Measurements from ENCODE around the gene CYP2W1. TPM values are rescaled to one million over a fixed set of nuclear protein-coding genes. Genes with fewer than 3 reads are reported as not detected.
"Not testable (repeated sequence)": the region's sequence is repeated elsewhere in the genome, so short reads cannot be mapped to it uniquely, and the experiment has no call there.

The CYP2W1 gene
- total RNA-seq, 1 donor from 2014 or later = not detected

DNA sequence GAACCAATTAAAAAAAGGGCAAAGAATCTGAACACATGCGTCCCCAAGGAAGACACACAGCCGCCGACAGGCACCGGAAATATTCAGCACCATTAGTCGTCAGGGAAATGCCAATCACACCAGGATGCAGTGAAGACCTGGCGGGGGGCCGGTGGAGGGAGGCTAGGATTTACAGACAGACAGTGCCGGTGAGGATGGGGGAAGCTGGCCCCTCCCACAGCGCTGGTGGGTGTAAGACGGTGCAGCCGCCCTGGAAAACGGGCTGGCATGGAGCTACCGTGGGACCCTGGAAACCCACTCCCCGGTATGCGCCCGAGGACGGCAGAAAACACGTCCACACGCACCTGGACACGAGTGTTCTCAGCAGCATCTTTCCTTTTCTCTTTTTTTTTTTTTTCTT, 23.7 kb upstream of the CYP2W1 start:
- Mint-ChIP-seq H3K27ac (ENCODE audit: unreplicated experiment) (no peak overlapping the region), H3K4me3 (ENCODE audit: unreplicated experiment) (no peak overlapping the region)

DNA sequence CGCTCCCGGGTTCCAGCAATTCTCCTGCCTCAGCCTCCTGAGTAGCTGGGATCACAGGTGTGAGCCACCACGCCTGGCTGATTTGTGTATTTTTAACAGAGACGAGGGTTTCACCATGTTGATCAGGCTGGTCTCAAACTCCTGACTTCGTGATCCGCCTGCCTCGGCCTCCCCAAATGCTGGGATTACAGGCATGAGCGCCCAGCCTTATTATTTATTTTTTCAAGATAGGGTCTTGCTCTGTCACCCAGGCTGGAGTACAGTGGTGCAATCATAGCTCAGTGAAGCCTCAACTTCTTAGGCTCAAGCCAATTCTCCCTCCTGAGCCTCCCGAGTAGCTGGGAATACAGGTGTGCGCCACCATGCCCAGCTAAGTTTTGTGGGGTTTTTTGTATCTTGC, 23.2 kb upstream of the CYP2W1 start:
- peak; percentile 20 for DNase-seq (ENCODE audit: low spot score)
- H3K27ac Mint-ChIP-seq (ENCODE audit: unreplicated experiment); H3K36me3 Mint-ChIP-seq (ENCODE audit: low read depth); H3K9me3 Mint-ChIP-seq (ENCODE audit: low read depth); H3K27me3 Mint-ChIP-seq (ENCODE audit: low read depth); H3K4me3 Mint-ChIP-seq (ENCODE audit: unreplicated experiment): not testable (repeated sequence)
- H3K4me1 Mint-ChIP-seq (ENCODE audit: low read depth) = peaks cover 15% of the 10 kb centered on the region

More for the DNA sequence above, 23.7 kb upstream of the CYP2W1 start:
- no peaks in the 10 kb centered on the region for H3K9me3 Mint-ChIP-seq (ENCODE audit: low read depth)
- no peaks in the 10 kb centered on the region for H3K36me3 Mint-ChIP-seq (ENCODE audit: low read depth)
- H3K27me3 Mint-ChIP-seq (ENCODE audit: low read depth) = no peaks in the 10 kb centered on the region
- TF ChIP-seq, protein P1, sequence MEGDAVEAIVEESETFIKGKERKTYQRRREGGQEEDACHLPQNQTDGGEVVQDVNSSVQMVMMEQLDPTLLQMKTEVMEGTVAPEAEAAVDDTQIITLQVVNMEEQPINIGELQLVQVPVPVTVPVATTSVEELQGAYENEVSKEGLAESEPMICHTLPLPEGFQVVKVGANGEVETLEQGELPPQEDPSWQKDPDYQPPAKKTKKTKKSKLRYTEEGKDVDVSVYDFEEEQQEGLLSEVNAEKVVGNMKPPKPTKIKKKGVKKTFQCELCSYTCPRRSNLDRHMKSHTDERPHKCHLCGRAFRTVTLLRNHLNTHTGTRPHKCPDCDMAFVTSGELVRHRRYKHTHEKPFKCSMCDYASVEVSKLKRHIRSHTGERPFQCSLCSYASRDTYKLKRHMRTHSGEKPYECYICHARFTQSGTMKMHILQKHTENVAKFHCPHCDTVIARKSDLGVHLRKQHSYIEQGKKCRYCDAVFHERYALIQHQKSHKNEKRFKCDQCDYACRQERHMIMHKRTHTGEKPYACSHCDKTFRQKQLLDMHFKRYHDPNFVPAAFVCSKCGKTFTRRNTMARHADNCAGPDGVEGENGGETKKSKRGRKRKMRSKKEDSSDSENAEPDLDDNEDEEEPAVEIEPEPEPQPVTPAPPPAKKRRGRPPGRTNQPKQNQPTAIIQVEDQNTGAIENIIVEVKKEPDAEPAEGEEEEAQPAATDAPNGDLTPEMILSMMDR (IDR thresholded peaks at IDR 0.05) = no peak
- H3K4me1 Mint-ChIP-seq (ENCODE audit: low read depth) = peaks cover 11% of the 10 kb centered on the region
- peak; percentile 68 for DNase-seq (ENCODE audit: low spot score)

DNA sequence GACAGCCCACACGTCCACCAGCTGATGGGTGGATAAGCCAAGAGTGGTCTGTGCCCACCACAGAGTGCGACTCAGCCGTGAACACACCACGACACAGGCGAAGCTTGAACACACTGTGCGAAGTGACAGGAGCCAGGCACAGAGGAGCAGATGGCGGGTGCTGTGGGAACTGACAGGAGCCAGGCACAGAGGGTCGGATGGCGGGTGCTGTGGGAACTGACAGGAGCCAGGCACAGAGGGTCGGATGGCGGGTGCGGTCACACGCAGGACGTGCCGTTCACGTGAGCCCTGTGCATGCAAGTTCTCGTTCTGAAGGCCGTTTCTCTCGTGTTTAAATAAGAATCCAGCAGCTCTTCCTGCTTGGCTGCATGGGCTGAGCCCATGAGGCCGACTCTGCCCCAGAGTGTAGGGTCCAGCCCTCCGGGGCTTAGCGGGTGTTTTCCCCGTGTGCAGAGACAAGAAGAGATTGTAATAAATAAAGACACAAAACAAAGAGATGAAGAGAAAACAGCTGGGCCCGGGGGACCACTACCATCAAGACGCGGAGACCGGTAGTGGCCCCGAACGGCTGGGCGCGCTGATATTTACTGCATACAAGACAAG, 22.6 kb upstream of the CYP2W1 start:
- Mint-ChIP-seq H3K36me3 (ENCODE audit: low read depth) (no peaks in the 10 kb centered on the region), H3K4me1 (ENCODE audit: low read depth) (peaks cover 18% of the 10 kb centered on the region), H3K27ac (ENCODE audit: unreplicated experiment) (no peak overlapping the region), H3K9me3 (ENCODE audit: low read depth) (no peaks in the 10 kb centered on the region), H3K27me3 (ENCODE audit: low read depth) (no peaks in the 10 kb centered on the region), H3K4me3 (ENCODE audit: unreplicated experiment) (no peak overlapping the region)
- DNase-seq (ENCODE audit: low spot score) = peak; percentile 69
- TF ChIP-seq, protein P1 (IDR thresholded peaks at IDR 0.05) = no peak

DNA sequence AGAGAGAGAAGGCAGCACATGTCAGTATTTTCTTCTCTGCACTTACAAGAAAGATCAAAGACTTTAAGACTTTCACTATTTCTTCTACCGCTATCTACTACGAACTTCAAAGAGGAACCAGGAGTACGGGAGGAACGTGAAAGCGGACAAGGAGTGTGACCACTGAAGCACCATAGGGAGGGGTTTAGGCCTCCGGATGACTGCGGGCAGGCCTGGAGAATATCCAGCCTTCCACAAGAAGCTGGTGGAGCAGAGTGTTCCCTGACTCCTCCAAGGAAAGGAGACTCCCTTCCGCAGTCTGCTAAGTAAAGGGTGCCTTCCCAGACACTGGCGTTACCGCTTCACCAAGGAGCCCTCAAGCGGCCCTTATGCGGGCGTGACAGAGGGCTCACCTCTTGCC, 22.0 kb upstream of the CYP2W1 start:
- peak; percentile 32 for DNase-seq (ENCODE audit: low spot score)
- H3K27me3 Mint-ChIP-seq (ENCODE audit: low read depth); H3K27ac Mint-ChIP-seq (ENCODE audit: unreplicated experiment); H3K36me3 Mint-ChIP-seq (ENCODE audit: low read depth); H3K4me3 Mint-ChIP-seq (ENCODE audit: unreplicated experiment); H3K9me3 Mint-ChIP-seq (ENCODE audit: low read depth): not testable (repeated sequence)
- peaks cover 22% of the 10 kb centered on the region for H3K4me1 Mint-ChIP-seq (ENCODE audit: low read depth)

DNA sequence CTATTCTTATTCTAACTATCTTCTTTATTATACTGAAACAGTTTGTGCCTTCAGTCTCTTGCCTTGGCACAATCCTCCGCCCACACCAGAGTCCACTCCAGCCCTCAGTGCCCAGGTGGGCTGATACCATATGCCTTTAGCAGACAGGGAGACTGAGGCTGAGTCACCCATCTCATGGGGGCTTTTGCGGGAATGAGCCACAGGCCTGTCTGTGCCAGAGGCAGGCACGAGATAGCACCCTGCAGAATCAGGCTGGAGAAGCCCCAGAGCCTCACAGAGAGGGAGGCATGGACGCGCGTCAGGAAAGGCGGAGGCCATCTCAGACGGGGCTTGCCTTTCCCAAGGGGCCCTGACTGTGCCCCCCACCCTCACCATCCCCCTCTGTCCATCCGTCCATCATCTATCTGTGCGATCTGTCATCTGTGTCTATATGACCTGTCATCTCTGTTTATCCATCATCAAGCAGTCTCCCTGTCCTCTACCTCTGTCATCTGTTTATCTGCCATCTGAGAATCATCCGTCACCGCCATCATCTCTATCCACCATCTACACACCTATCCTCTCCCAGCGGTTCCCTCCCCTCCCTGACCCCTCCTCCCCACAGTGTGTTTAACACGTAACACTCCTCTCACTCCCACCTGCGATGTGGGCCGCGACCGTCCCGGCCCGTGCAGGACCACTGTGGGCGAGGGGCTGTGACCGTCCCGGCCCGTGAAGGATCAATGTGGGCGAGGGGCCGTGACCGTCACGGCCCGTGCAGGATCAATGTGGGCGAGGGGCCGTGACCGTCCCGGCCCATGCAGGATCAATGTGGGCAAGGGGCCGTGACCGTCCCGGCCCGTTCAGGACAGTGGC, 21.2 kb upstream of the CYP2W1 start:
- H3K9me3 Mint-ChIP-seq (ENCODE audit: low read depth) = no peaks in the 10 kb centered on the region
- H3K36me3 Mint-ChIP-seq (ENCODE audit: low read depth) = peaks cover 1% of the 10 kb centered on the region
- TF ChIP-seq, protein P1 (IDR thresholded peaks at IDR 0.05) = no peak
- no peaks in the 10 kb centered on the region for H3K27me3 Mint-ChIP-seq (ENCODE audit: low read depth)
- no peak overlapping the region for H3K27ac Mint-ChIP-seq (ENCODE audit: unreplicated experiment)
- peak; percentile 69 for DNase-seq (ENCODE audit: low spot score)
- peaks cover 29% of the 10 kb centered on the region for H3K4me1 Mint-ChIP-seq (ENCODE audit: low read depth)
- H3K4me3 Mint-ChIP-seq (ENCODE audit: unreplicated experiment) = no peak overlapping the region

DNA sequence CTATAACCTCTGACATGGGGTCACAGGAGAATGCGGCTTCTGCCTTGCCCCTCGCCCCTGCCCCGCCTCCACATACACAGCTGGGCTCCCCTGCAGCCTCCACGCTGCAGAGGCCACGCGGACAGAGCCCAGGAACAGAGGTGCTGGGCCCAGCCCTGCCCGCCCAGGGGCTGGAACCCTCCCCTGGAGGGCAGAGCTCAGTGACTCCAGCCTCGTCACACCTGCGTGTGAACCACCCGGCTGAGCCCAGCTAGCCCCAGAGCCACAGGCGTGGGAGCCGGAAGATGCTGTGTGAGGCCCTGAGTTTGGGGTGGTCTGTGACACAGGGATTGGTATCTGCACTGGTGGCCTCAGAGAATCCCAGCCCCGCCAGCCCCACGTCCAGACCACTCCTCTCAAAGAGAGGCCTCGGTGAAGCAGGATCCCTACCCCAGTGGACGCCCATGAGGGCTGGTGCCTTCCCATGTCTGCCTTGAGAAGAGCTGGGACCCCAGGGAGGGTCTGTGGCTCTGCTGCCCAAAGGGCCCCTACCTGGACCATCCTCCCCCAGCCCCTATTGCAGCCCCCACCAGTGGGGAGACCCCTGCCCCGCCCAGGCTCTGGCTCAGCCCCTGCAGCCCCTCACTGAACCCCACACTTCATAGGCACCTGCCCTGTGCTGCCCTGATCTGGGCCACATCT, 20.4 kb upstream of the CYP2W1 start:
- TF ChIP-seq, protein P1 (IDR thresholded peaks at IDR 0.05) = no peak
- Mint-ChIP-seq H3K4me3 (ENCODE audit: unreplicated experiment) (no peak overlapping the region), H3K9me3 (ENCODE audit: low read depth) (no peaks in the 10 kb centered on the region), H3K36me3 (ENCODE audit: low read depth) (peaks cover 3% of the 10 kb centered on the region), H3K27me3 (ENCODE audit: low read depth) (no peaks in the 10 kb centered on the region), H3K27ac (ENCODE audit: unreplicated experiment) (no peak overlapping the region), H3K4me1 (ENCODE audit: low read depth) (peaks cover 29% of the 10 kb centered on the region)
- peak; percentile 79 for DNase-seq (ENCODE audit: low spot score)
